IPS-NIHi7 (cell line): ENCODE results near the gene OBSCN.
"Not testable (repeated sequence)": the region's sequence is repeated elsewhere in the genome, so short reads cannot be mapped to it uniquely, and the experiment has no call there.

ENCODE experiments used
- DNase-seq: peaks from one replicate; pipeline ENCODE4 v3.0.0; 2012; ENCODE audit warnings: mixed read lengths; ENCODE audit errors: extremely low spot score

OBSCN gene

DNA sequence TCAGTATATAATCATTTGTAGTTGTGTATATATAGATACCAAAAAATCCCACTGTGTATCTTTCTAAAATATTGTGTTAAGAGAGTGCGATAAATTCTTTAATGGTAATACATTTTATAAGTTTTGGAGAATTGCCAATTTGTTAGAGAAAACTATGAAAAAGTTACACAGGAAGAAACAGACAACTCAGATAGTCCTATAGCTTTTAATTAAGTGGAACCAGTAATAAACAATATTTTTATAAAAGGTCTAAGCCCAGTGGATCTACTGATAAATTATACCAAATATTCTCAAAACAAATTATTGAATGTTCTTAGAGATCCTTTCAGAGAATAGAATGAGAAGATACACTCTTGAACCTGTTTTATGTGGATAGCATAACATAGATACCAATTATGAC is 50.6 kb downstream of the OBSCN start:
- DNase-seq: no peak

DNA sequence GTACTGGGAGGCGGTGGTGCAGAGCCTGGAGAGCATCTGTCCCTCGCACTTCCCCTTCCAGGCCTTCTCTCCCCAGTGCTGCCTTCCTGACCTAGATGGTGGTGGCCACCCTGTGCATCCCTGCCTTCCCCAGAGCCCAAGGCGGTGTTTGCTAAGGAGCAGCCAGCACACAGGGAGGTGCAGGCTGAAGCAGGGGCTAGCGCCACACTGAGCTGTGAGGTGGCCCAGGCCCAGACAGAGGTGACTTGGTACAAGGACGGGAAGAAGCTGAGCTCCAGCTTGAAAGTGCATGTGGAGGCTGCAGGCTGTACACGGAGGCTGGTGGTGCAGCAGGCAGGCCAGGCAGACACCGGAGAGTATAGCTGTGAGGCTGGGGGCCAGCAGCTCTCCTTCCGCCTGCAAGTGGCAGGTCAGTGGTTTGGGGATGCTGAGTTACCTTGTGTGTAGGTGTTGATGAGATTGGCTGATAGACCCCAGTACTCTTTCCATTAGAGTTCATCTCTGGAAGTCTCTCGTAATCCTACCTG is 51.6 kb downstream of the OBSCN start:
- no peak for DNase-seq

DNA sequence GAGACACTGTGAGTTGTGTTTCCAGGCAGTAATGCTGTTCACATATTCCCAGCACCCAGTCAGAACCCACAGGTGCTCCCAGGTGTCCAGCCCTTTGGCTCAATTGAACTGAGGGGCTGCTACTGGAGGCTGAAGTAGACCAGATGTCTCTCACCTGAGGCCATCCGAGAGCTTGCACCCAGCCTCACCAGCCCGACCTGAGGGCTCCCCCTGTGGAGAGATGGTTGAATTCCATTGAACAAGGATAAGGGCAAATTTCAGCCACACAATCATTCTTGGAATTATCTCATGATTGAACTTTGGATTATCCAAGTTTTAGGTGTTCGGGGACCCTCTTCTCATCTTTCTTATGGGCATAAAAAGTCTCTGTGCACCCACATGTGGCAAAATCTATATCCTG is 52.1 kb downstream of the OBSCN start:
- peak; percentile 66 for DNase-seq

DNA sequence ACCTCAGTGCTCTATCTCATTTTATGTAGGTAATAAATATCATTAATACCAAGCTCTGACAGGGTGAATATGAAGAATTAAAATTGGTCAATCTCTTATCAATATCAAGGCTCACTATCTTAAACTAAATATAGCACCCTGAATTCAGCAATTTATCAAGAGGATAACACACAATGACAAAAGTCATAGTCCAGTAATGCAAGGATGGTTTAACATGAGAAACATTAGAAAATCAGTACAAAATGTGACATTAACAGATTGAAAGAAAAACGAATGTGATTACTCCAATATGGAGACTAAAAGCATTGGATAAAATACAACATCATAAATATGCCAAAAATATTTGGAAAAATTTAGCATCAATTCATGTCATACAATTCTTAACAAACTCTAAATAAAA is 53.9 kb downstream of the OBSCN start:
- DNase-seq: no peak

DNA sequence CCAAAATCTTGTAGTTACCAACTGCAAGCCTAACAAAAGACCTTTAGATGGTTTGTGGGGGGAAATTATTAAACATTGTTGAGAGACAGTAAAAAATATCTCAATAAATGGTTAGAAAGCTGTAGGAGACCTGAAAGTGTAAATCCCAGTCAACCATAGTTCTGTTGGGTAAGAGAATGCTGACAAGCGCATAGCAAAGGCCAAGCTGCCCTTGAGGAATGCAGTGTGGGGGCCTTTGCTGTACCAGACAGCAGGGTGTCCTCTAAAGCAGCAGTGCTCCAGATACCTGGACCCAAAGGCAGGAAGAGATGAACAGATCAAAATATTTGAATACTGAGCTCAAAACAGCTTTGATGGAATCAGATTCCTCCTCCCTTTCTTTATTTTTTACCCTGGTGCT is 54.6 kb downstream of the OBSCN start:
- peak; percentile 8 for DNase-seq

DNA sequence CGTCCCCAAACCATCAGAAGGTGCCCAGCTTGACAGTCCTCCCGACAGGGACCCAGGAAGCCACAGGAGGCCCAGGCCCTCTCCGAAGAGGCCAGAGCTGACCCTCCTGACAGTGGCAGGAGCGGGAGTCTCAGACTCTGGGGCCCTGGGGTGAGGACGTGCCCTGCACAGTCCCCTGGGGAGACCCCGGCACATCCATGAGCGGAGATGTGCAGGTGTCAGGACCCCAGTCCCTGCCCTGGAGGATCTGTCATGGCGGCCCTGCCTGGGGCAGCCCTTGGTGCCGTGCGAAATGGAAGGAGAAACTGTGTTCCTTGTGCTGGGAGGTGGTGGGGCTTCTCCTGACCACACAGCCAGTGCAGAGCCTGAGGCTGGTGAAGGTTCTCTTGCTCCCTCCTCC is 55.8 kb downstream of the OBSCN start:
- no peak for DNase-seq

DNA sequence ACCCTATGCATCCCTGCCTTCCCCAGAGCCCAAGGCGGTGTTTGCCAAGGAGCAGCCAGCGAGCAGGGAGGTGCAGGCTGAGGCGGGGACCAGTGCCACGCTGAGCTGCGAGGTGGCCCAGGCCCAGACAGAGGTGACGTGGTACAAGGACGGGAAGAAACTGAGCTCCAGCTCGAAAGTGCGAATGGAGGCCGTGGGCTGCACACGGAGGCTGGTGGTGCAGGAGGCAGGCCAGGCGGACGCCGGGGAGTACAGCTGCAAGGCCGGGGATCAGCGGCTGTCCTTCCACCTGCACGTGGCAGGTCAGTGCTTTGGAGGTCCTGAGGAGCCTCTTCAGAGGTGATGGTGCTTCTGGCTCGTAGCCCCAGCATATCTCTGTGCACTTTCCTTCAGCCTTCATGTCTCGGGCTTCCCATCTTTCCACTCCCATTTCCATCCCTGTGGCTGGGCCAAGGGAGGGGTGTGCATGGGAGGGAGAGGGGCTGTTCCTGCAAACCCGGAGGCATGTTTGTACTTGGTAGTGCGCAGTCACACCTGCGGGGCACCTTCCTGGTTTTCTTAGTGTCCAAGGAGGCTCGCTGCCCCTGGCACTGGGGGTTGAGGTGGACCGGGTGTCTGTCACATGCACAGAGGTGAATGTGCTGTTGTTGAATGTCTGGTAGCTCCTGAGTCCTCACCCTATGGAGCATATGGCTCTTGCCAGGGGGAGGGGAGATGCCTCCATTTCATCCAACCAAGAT is 56.4 kb downstream of the OBSCN start:
- no peak for DNase-seq

DNA sequence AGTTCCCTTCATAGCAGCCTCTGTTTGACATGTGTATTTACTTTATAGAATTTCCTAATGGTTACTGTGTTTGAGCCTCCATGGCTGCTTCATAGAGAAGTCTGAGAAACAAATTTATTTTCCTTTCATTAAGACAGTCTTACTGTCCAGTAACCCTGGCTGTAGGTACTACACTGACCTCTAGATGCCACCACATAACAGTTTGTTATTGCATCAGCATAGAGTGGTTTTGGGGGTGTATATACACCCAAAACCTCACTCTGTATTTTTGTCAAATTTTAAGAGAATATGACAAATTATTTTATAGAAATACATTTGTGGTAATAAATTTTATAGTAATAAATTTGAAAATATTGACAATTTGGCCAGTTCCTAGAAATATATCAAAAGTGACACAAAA is 57.3 kb downstream of the OBSCN start:
- no peak for DNase-seq

DNA sequence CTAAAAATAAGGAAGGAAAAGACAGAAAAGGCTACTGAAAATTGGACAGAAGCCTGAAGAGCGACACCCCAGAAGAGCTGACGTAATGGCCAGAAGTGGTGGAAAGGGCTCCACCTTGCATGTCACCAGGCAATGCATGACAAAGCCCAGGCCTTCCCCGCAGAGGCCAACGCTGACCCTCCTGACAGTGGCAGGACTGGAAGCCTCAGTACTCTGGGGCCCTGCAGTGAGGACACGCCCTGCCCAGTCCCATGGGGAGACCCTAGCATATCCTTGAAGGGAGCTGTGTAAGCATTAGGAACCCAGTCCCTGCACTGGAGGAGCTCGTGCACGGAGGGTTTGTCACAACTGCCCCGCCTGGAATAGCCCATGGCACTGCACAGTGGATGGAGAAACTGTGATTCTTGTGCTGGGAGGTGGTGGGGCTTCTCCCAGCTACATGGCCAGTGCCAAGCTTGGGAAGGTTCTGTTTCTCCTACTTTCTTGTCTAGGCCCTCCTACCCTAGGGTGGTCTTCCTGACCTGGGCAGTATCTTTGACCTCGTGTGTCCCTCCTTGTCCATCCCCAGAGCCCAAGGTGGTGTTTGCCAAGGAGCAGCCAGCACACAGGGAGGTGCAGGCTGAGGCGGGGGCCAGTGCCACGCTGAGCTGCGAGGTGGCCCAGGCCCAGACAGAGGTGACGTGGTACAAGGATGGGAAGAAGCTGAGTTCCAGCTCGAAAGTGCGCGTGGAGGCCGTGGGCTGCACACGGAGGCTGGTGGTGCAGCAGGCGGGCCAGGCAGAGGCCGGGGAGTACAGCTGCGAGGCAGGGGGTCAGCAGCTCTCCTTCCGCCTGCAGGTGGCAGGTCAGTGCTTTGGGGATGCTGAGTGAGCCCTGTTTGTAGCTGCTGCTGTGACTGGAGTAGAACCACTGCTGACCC is 60.4 kb downstream of the OBSCN start:
- peak; percentile 43 for DNase-seq

DNA sequence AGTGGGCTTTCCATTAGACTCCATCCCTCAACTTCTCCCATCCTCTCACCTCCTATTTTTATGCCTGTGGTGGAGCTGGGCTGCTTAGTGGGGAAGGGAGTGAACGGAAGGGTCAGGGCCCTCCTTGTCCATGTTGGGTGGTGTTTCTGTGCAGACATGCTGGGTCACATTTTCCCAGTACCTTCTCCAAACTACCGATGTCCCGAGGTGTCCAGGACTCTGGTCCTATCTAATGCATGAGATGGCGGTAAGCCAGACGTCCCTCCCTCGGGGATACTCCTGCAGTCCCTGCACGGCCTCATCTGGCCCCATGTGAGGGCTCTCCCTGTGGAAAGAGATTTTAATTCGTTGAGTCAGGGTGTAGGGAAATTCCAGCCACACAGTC is 61.0 kb downstream of the OBSCN start:
- no peak for DNase-seq

DNA sequence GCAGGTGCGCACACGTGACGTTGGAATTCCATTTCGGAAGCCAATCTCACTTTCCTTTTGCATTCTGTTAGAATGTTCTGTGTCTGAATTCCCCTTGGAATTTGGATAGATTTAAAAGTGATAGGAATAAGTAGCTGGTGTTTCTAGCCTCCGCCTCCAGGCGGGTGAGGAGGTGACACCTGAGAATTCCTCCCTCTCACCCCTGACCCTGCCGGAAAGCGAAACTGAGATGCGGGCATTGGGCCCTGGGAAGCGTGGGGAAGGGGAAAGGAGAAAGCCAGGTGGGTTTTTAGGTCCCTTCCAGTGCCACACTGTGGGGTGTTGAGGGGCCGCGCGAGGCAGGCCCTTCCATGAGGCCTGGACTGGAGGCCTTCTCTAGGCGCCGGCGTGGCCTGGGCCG is 61.6 kb downstream of the OBSCN start:
- not testable (repeated sequence) for DNase-seq

DNA sequence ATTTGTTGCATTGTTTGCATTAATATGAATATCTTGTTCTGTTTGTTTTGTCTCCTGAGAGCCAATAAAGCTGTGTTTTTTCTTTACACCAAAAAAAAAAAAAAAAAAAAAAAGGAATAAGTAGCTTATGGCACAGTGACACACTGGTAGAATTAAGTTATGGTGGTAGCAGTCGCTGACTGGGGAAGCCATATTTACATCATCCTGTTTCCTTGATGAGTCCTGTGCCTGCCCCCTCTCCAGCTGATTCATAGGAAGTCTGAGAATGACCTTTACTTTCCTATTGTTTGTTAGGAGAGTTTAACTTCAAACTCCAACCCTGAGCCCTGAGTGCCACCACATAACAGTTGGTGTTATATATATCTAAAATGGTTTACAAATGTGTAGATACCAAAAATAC is 62.2 kb downstream of the OBSCN start:
- no peak for DNase-seq

DNA sequence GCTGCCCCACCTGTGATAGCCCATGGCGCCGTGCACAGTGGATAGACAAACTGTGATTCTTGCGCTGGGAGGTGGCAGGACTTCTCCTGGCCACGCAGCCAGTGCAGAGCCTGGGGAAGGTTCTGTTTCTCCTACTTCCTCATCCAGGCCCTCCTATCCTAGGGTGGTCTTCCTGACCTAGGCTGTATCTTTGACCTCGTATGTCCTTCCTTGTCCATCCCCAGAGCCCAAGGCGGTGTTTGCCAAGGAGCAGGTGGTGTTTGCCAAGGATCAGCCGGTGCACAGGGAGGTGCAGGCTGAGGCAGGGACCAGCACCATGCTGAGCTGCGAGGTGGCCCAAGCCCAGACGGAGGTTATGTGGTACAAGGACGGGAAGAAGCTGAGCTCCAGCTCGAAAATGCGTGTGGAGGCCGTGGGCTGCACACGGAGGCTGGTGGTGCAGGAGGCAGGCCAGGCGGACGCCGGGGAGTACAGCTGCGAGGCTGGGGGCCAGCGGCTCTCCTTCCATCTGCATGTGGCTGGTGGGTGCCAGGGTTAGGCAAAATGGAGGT is 63.9 kb downstream of the OBSCN start:
- DNase-seq: no peak

DNA sequence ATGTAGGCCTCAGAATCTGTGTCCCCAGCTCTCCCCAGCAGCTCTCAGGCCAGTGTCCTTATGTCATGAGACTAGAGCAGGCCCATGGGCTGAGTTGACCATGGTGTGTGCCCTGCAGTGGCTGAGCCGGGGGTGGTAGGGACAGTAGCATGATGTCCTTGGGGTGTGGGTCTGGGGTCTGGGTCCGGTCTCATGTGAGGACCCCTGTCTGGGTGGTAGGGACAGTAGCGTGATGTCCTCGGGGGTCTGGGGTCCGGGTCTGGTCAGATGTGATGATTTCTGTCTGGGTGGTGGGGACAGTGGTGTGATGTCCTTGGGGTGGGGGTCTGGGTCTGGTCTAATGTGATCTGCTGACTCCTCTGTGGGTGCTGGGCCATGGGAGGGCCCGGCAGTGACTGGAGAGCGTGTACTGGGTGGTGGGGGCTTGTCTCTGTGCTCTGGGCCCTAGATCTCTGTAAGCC is 64.5 kb downstream of the OBSCN start:
- DNase-seq: no peak

DNA sequence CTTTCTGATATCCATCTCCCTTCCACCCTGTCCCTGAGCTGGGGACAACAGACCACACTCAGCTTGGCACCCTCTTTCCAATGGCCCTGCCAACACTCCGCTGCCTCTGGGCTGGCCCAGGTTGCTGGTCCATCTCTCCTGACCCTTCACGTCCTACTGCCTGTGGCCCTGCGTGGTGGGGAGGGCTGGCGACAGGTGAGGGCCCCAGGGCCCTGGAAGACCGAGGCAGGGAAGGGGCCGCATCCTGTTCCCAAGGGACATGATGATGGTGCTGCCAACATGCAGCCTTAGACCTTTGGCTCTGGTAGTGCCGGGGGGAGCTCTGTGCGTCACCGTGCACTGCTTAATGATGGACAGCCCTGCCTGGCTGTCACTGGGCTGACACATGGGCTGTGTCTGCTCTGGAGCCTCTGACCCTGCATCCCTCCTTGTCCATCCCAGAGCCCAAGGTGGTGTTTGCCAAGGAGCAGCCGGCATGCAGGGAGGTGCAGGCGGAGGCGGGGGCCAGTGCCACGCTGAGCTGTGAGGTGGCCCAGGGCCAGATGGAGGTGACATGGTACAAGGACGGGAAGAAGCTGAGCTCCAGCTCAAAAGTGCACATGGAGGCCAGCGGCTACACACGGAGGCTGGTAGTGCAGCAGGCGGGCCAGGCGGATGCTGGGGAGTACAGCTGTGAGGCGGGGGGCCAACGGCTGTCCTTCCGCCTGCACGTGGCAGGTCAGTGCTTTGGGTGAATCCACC is 65.2 kb downstream of the OBSCN start:
- no peak for DNase-seq

DNA sequence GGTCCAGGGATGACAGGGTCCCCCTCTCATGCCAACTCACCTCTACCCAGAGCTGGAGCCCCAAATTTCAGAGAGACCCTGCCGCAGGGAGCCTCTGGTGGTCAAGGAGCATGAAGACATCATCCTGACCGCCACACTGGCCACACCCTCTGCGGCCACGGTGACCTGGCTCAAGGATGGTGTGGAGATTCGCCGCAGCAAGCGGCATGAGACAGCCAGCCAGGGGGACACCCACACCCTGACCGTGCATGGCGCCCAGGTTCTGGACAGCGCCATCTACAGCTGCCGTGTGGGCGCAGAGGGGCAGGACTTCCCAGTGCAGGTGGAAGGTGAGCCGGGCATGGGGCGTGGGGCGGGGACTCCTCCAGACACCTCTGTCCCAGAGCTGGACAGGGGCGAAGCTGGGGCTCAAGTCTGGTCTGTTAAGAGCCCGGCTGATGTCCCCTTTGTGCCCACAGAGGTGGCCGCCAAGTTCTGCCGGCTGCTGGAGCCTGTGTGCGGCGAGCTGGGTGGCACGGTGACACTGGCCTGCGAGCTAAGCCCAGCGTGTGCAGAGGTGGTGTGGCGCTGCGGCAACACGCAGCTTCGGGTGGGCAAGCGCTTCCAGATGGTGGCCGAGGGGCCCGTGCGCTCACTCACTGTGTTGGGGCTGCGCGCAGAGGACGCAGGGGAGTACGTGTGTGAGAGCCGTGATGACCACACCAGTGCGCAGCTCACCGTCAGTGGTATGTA is 66.0 kb downstream of the OBSCN start:
- peak; percentile 16 for DNase-seq

DNA sequence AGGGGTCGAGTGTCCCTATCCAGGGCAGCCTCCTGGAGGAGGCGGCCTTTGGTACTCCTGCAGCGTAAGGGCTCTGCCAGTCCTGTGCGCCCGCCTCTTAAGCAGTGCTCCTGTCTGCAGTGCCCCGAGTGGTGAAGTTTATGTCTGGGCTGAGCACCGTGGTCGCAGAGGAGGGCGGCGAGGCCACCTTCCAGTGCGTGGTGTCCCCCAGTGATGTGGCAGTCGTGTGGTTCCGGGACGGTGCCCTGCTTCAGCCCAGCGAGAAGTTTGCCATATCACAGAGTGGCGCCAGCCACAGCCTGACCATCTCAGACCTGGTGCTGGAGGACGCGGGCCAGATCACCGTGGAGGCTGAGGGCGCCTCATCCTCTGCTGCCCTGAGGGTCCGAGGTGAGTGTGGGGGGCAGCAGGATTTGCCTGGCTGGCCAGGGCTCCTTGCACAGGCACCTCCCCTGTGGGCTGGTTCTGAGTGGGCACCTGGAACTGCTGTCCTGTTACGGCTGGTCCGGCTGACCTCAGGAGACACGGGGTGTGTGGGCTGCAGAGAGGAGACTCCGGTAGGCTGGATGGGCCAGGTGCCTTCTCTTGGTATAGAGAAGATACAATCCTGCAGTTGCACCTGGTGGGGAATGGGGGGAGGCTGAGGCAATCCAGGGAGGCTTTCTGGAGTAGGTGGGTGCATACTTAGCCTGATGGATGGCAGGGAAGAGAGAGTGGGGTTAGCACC is 66.8 kb downstream of the OBSCN start:
- DNase-seq: peak; percentile 13

DNA sequence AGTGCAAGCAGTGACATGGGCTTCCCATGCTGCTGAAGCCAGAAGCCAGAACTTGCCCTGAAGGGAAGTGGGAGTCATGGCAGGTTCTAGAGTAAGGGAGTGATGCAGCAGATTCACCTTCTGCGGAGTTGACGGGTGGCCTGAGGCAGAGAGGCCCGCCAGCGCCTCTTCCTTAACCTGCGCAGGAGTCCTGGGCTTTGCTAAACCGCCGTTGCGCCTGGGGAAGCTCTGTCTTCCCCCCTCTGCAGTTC is 67.3 kb downstream of the OBSCN start:
- DNase-seq: no peak

DNA sequence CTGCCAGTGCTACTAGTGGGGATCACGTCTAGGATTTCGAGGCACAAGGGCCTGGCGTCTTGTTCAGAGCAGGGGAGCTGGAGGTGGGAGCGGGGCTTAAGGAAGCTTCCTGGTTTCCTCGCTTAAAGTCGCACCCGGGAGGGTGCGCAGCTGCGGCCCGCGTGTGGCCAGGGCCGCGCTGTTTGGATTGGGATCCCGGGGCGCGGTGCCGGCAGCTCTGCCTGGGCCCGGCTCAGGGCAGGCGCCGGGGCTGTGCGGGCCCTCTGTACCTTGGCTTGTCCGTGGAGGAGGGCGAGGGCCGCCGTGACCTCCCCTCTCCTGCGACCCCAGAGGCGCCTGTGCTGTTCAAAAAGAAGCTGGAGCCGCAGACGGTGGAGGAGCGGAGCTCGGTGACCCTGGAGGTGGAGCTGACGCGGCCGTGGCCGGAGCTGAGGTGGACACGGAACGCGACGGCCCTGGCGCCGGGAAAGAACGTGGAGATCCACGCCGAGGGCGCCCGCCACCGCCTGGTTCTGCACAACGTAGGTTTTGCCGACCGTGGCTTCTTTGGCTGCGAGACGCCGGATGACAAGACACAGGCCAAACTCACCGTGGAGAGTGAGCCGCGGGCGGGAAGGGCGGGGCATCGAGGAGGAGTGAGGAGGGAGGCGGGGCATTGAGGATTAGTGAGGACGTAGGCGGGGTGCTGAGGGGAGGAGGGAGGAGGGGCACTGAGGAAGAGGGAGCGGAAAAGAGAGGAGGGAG is 67.8 kb downstream of the OBSCN start:
- peak; percentile 97 for DNase-seq
